ENCODE results near the gene RSBN1.

Gene RSBN1

GRCh38 chr1:113830039-113830438 lies 17.8 kb upstream of the RSBN1 start:
- TF ChIP-seq ZFP41 (tag by site-specific recombination; IDR thresholded peaks at IDR 0.05; ENCODE audit: borderline replicate concordance) = no peak
- TF ChIP-seq ZNF211 (tag by site-specific recombination; IDR thresholded peaks at IDR 0.05; ENCODE audit: low read depth) = no peak
- TF ChIP-seq ZNF157 (tag by site-specific recombination; IDR thresholded peaks at IDR 0.05) = no peak
- TF ChIP-seq ZSCAN18 (tag by site-specific recombination; IDR thresholded peaks at IDR 0.05) = no peak
- TF ChIP-seq ZSCAN30 (tag by site-specific recombination; IDR thresholded peaks at IDR 0.05) = no peak
- TF ChIP-seq ZIC2 (tag by site-specific recombination; IDR thresholded peaks at IDR 0.05) = no peak
- no peak for TF ChIP-seq ZNF529 (tag by site-specific recombination; IDR thresholded peaks at IDR 0.05; ENCODE audit: insufficient replicate concordance)
- no peak for TF ChIP-seq ZNF280C (tag by site-specific recombination; IDR thresholded peaks at IDR 0.05)
- no peak for TF ChIP-seq MZF1 (tag by site-specific recombination; IDR thresholded peaks at IDR 0.05; ENCODE audit: borderline replicate concordance)
- TF ChIP-seq ZNF629 (tag by site-specific recombination; IDR thresholded peaks at IDR 0.05) = no peak
- TF ChIP-seq ZNF184 (tag by site-specific recombination; IDR thresholded peaks at IDR 0.05) = no peak
- no peak for TF ChIP-seq ZNF366 (tag by site-specific recombination; conservative IDR thresholded peaks at IDR 0.05)
- TF ChIP-seq ZNF274 (IDR thresholded peaks at IDR 0.05; ENCODE audit: low read length) = no peak
- no peak for TF ChIP-seq ZNF274 (tag by site-specific recombination; IDR thresholded peaks at IDR 0.05; ENCODE audit: borderline replicate concordance)
- TF ChIP-seq ZNF302 (tag by site-specific recombination; IDR thresholded peaks at IDR 0.05; ENCODE audit: low read depth) = no peak
- TF ChIP-seq ZNF670 (tag by site-specific recombination; IDR thresholded peaks at IDR 0.05; ENCODE audit: low read depth) = no peak
- TF ChIP-seq ZNF155 (tag by site-specific recombination; IDR thresholded peaks at IDR 0.05) = no peak
- TF ChIP-seq ZNF580 (tag by site-specific recombination; IDR thresholded peaks at IDR 0.05) = no peak
- Histone ChIP-seq H3K4me1 (ENCODE audit: control insufficient read depth, insufficient read depth, low read length) (no peaks in the 10 kb centered on the region), H3K9me3 (ENCODE audit: control insufficient read depth, insufficient read depth, low read depth, low read length) (no peaks in the 10 kb centered on the region), H3K4me3 (ENCODE audit: low read depth, low read length) (no peak overlapping the region), H3K36me3 (ENCODE audit: control insufficient read depth in 2 of 2, insufficient read depth in 1 of 2, low read length in 2 of 2) (no peaks in the 10 kb centered on the region), H3K27ac (ENCODE audit: extremely low read depth, low read depth, low read length) (no peak overlapping the region)
- CTCF ChIA-PET = no interaction called here
- POLR2A ChIA-PET = no interaction called here

- Histone ChIP-seq H3K4me1 (ENCODE audit: control insufficient read depth, insufficient read depth, low read length) (no peaks in the 10 kb centered on the region), H3K9me3 (ENCODE audit: control insufficient read depth, insufficient read depth, low read depth, low read length) (no peaks in the 10 kb centered on the region), H3K27ac (ENCODE audit: extremely low read depth, low read depth, low read length) (no peak overlapping the region), H3K4me3 (ENCODE audit: low read depth, low read length) (no peak overlapping the region), H3K36me3 (ENCODE audit: control insufficient read depth in 2 of 2, insufficient read depth in 1 of 2, low read length in 2 of 2) (no peaks in the 10 kb centered on the region)
- ChIA-PET CTCF (interaction anchor here (0.9 kb wide), 1 partner anchor 14 kb away, joined by 8 read pairs; no protein-coding TSS in a partner anchor), POLR2A (no interaction called here)
- no peak for TF ChIP-seq PBX3 (CRISPR knock-in tag; IDR thresholded peaks at IDR 0.05)
- TF ChIP-seq ZSCAN30 (tag by site-specific recombination; IDR thresholded peaks at IDR 0.05) = no peak
- TF ChIP-seq ZNF600 (tag by site-specific recombination; IDR thresholded peaks at IDR 0.05) = no peak
- no peak for TF ChIP-seq ZNF629 (tag by site-specific recombination; IDR thresholded peaks at IDR 0.05)
- TF ChIP-seq ZNF10 (tag by site-specific recombination; IDR thresholded peaks at IDR 0.05) = no peak
- no peak for TF ChIP-seq ZBTB8A (tag by site-specific recombination; IDR thresholded peaks at IDR 0.05)
- no peak for TF ChIP-seq WT1 (tag by site-specific recombination; IDR thresholded peaks at IDR 0.05)
- no peak for TF ChIP-seq ZNF394 (tag by site-specific recombination; IDR thresholded peaks at IDR 0.05; ENCODE audit: borderline replicate concordance)
- no peak for TF ChIP-seq ZNF114 (tag by site-specific recombination; IDR thresholded peaks at IDR 0.05)
- TF ChIP-seq ZEB2 (tag by site-specific recombination; IDR thresholded peaks at IDR 0.05) = no peak
- no peak for TF ChIP-seq ZNF341 (tag by site-specific recombination; IDR thresholded peaks at IDR 0.05; ENCODE audit: low read depth)
- TF ChIP-seq ZNF362 (tag by site-specific recombination; IDR thresholded peaks at IDR 0.05) = no peak
- TF ChIP-seq ZNF639 (tag by site-specific recombination; IDR thresholded peaks at IDR 0.05) = no peak
Measured at GRCh38 chr1:113821916-113822315, 9.6 kb upstream of the RSBN1 start.

All from HEK293 (cell line).